Stimulated activated CD8-positive, alpha-beta memory T cell treated with anti-CD3 and anti-CD28 coated beads, Interleukin-2, amount 100 ng/mL, for 48 hours (primary cell): ENCODE results near the gene WRAP53.
A peak's percentile ranks its signal among the peaks of the same experiment; 100 is the strongest.

Source experiments
- DNase-seq, 2 donors: peaks; one replicate each; pipeline ENCODE4 v3.0.0-alpha.2; 2020; ENCODE audit warnings: low read depth in 2 of 2

Gene WRAP53

GRCh38 chr17:7684851-7685532 is 3.3 kb upstream of the WRAP53 start:
- no peak for DNase-seq

GRCh38 chr17:7685533-7686221 is 2.6 kb upstream of the WRAP53 start:
- peak; percentile 82 to 86 for DNase-seq

- DNase-seq = peak; percentile 59 to 60
These were observed 1.8 kb upstream of the WRAP53 start for GRCh38 chr17:7686222-7687071.

- peak; percentile 66 to 71 for DNase-seq
These were observed 987 bp upstream of the WRAP53 start, which contains the start of gene TP53 for GRCh38 chr17:7687072-7687907. TSS of gene TP53 (minus strand) at chr17:7687490. CDS start at chr17:7676594, 10,896 bp downstream.

- DNase-seq = no peak
These were observed 585 bp downstream of the WRAP53 start for GRCh38 chr17:7688808-7689316.

GRCh38 chr17:7695586-7695985 is 7.3 kb downstream of the WRAP53 start:
- DNase-seq = no peak

- no peak for DNase-seq
These were observed 9.7 kb downstream of the WRAP53 start for GRCh38 chr17:7697828-7698588.

- no peak for DNase-seq
These were observed 12.2 kb downstream of the WRAP53 start for GRCh38 chr17:7700510-7700909.

GRCh38 chr17:7701681-7702080 is 13.4 kb downstream of the WRAP53 start:
- no peak for DNase-seq

GRCh38 chr17:7702776-7703175 is 14.5 kb downstream of the WRAP53 start:
- DNase-seq = no peak

GRCh38 chr17:7703584-7704479 is 15.6 kb downstream of the WRAP53 start:
- DNase-seq = no peak

GRCh38 chr17:7704601-7705268 is 16.5 kb downstream of the WRAP53 start, which contains the start of gene EFNB3:
TSS of gene EFNB3 (plus strand) at chr17:7705202. CDS start at chr17:7705599, 397 bp downstream.
- no peak for DNase-seq

- no peak for DNase-seq
These were observed 17.3 kb downstream of the WRAP53 start for GRCh38 chr17:7705269-7706255.

GRCh38 chr17:7706631-7707354 is 18.5 kb downstream of the WRAP53 start:
- DNase-seq = no peak

- no peak for DNase-seq
These were observed 19.2 kb downstream of the WRAP53 start for GRCh38 chr17:7707446-7707845.

- no peak for DNase-seq
These were observed 19.8 kb downstream of the WRAP53 start for GRCh38 chr17:7707858-7708750.
